ENCODE results near the gene CDHR5.

Gene CDHR5

DNA sequence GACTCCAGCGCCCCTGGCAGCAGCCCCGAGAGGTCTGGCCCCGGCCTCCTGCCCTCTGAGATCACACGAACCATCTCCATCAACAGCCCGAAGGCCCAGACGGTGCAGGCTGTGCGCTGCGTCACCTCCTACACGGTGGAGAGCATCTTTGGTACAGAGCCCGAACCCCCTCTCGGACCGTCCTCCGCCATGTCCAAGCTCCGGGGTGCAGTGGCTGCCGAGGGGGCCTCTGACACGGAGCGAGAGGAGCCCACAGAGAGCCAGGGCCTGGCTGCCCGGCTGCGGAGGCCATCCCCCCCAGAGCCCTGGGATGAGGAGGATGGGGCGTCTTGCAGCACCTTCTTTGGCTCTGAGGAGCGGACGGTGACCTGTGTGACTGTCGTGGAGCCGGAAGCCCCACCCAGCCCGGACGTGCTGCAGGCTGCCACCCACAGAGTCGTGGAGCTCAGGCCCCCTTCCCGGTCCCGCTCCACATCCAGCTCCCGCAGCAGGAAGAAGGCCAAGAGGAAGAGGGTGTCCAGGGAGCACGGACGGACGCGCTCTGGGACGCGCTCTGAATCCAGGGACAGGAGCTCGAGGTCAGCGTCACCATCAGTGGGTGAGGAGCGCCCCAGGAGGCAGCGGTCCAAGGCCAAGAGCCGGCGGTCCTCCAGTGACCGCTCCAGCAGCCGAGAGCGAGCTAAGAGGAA lies 16.6 kb downstream of the CDHR5 start:
- H3K4me2 ChIP-seq (ENCODE audit: low read length): no peak overlapping the region
- H3K9ac ChIP-seq: no peak overlapping the region
- no peak overlapping the region for H2AFZ ChIP-seq
- H3K9me3 ChIP-seq (ENCODE audit: control insufficient read depth, low read length): no peaks in the 10 kb centered on the region
- no peaks in the 10 kb centered on the region for H3K79me2 ChIP-seq
- H3K36me3 ChIP-seq (ENCODE audit: control insufficient read depth, insufficient read depth, low read length): no peaks in the 10 kb centered on the region
- no peaks in the 10 kb centered on the region for H3K4me1 ChIP-seq
- H3K27ac ChIP-seq: no peak overlapping the region
- H3K27me3 ChIP-seq (ENCODE audit: control insufficient read depth, insufficient read depth, low read length): no peaks in the 10 kb centered on the region
- H3K4me3 ChIP-seq (ENCODE audit: low read depth, low read length): no peak overlapping the region
- TF ChIP-seq, protein P1, sequence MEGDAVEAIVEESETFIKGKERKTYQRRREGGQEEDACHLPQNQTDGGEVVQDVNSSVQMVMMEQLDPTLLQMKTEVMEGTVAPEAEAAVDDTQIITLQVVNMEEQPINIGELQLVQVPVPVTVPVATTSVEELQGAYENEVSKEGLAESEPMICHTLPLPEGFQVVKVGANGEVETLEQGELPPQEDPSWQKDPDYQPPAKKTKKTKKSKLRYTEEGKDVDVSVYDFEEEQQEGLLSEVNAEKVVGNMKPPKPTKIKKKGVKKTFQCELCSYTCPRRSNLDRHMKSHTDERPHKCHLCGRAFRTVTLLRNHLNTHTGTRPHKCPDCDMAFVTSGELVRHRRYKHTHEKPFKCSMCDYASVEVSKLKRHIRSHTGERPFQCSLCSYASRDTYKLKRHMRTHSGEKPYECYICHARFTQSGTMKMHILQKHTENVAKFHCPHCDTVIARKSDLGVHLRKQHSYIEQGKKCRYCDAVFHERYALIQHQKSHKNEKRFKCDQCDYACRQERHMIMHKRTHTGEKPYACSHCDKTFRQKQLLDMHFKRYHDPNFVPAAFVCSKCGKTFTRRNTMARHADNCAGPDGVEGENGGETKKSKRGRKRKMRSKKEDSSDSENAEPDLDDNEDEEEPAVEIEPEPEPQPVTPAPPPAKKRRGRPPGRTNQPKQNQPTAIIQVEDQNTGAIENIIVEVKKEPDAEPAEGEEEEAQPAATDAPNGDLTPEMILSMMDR (IDR thresholded peaks at IDR 0.05): no peak

DNA sequence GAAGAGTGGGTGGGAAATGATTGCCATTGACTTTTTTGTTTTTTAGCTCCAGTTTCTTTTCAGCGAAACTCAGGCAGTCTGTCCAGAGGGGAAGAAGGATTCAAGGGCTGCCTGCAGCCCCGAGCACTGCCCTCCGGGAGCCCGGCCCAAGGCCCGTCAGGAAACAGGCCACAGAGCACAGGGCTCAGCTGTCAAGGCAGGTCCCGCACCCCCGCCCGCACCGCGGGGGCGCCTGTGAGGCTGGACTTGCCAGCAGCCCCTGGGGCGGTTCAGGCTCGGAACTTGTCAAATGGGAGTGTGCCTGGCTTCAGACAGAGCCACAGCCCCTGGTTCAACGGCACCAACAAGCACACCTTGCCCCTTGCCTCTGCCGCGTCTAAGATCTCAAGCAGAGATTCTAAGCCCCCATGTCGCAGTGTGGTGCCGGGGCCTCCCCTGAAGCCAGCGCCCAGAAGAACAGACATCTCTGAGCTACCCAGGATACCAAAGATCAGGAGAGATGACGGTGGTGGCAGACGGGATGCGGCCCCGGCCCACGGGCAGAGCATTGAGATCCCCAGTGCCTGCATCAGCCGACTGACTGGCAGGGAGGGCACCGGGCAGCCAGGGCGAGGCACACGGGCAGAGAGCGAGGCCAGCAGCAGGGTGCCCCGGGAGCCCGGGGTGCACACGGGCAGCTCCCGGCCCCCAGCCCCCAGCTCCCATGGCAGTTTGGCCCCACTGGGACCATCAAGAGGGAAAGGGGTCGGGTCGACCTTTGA lies 17.6 kb downstream of the CDHR5 start:
- Histone ChIP-seq H3K4me2 (ENCODE audit: low read length) (no peak overlapping the region), H3K4me3 (ENCODE audit: low read depth, low read length) (no peak overlapping the region), H3K27ac (no peak overlapping the region), H3K79me2 (no peaks in the 10 kb centered on the region), H3K4me1 (no peaks in the 10 kb centered on the region), H3K36me3 (ENCODE audit: control insufficient read depth, insufficient read depth, low read length) (no peaks in the 10 kb centered on the region), H3K27me3 (ENCODE audit: control insufficient read depth, insufficient read depth, low read length) (no peaks in the 10 kb centered on the region), H3K9ac (no peak overlapping the region), H3K9me3 (ENCODE audit: control insufficient read depth, low read length) (no peaks in the 10 kb centered on the region), H2AFZ (no peak overlapping the region)
- TF ChIP-seq, protein P1 (IDR thresholded peaks at IDR 0.05): no peak

DNA sequence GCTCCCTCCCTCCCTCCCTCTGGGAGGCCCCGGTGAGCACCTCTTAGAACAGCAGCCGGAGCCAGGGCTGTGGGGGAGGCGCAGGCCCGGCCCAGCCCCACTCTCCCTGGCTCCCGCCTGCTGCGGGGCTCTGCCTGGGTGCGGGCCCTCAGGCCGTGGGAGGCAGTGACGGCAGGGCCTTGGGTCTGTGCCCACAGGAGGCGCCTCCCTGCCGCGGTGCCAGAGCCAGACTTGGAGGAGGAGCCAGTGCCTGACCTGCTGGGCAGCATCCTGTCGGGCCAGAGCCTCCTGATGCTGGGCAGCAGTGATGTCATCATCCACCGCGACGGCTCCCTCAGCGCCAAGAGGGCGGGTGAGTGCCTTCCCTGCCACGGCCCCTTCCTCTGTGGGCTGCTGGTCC lies 18.5 kb downstream of the CDHR5 start:
- H3K79me2 ChIP-seq: no peaks in the 10 kb centered on the region
- no peak overlapping the region for H2AFZ ChIP-seq
- H3K9ac ChIP-seq: no peak overlapping the region
- no peaks in the 10 kb centered on the region for H3K36me3 ChIP-seq (ENCODE audit: control insufficient read depth, insufficient read depth, low read length)
- H3K4me3 ChIP-seq (ENCODE audit: low read depth, low read length): no peak overlapping the region
- H3K4me2 ChIP-seq (ENCODE audit: low read length): no peak overlapping the region
- H3K27ac ChIP-seq: no peak overlapping the region
- TF ChIP-seq, protein P1 (IDR thresholded peaks at IDR 0.05): no peak
- no peaks in the 10 kb centered on the region for H3K9me3 ChIP-seq (ENCODE audit: control insufficient read depth, low read length)
- H3K27me3 ChIP-seq (ENCODE audit: control insufficient read depth, insufficient read depth, low read length): no peaks in the 10 kb centered on the region
- H3K4me1 ChIP-seq: no peaks in the 10 kb centered on the region

DNA sequence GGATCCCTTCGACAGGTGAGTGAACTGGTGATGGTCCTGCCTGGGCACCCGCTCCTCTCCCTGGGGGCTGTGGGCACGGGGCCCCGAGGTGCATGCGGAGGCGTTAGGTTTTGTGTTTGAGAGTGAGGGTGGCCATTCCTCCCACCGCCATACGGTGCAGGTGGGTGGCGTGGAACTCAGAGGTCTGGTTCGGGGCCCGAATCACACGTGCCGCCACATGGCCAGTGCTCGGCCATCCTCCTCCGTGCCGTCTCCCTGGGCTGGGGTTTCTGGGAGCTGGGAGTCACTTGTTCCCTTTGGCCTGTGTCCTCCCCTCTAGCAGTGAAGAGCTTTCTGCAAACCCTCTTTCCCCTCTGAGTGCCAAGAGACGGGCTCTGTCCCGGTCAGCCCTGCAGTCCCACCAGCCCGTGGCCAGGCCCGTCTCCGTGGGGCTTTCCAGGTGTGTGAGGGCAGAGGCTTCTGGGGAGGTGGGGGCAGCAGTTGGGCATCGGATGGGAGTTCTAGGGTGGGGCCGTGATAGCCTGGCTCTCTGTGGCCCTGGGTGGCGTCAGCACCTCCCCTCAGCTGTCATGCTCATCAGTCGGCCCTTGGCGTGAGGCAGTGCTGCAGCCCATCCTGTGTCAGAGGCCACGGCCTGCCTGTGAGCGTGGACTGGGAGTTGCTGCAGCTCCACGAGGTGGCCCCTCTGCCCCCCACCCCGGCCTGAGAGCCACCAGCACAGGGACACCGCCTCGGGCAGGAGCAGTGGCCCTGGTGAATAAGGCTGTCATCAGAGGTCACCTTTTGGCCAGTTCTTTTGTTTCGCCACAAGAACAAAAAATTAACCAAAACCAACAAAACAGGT lies 19.2 kb downstream of the CDHR5 start:
- Histone ChIP-seq H3K27ac (no peak overlapping the region), H3K9ac (no peak overlapping the region), H3K4me1 (no peaks in the 10 kb centered on the region), H3K79me2 (no peaks in the 10 kb centered on the region), H3K27me3 (ENCODE audit: control insufficient read depth, insufficient read depth, low read length) (no peaks in the 10 kb centered on the region), H3K4me3 (ENCODE audit: low read depth, low read length) (no peak overlapping the region), H2AFZ (no peak overlapping the region), H3K4me2 (ENCODE audit: low read length) (no peak overlapping the region), H3K36me3 (ENCODE audit: control insufficient read depth, insufficient read depth, low read length) (no peaks in the 10 kb centered on the region), H3K9me3 (ENCODE audit: control insufficient read depth, low read length) (no peaks in the 10 kb centered on the region)
- TF ChIP-seq, protein P1 (IDR thresholded peaks at IDR 0.05): no peak
